Measurements from ENCODE around the gene NAA10.

DNA sequence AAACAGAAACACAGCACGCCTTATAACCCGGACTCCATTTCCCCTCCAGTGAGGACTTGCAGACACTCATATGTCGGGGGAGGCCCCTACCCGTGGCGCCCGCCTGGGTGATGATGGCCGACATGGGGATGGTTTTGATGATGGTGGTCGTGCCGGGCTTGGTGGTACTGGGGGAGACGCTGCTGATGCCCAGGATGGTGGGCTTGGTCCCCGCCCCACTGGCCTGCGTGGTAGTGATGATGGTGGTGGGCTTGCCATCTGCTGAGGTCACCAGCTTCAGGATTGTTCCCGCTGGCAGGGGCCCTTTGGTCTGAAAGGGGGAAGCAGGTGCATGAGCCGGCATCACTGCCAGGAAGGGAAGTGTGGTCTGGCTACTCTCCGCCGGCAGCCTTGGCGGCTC is 22.4 kb upstream of the NAA10 start:
- TF ChIP-seq POLR2A (IDR thresholded peaks at IDR 0.05) (no peak), POLR2AphosphoS5 (IDR thresholded peaks at IDR 0.05) (no peak)
- TF ChIP-seq, protein P1, sequence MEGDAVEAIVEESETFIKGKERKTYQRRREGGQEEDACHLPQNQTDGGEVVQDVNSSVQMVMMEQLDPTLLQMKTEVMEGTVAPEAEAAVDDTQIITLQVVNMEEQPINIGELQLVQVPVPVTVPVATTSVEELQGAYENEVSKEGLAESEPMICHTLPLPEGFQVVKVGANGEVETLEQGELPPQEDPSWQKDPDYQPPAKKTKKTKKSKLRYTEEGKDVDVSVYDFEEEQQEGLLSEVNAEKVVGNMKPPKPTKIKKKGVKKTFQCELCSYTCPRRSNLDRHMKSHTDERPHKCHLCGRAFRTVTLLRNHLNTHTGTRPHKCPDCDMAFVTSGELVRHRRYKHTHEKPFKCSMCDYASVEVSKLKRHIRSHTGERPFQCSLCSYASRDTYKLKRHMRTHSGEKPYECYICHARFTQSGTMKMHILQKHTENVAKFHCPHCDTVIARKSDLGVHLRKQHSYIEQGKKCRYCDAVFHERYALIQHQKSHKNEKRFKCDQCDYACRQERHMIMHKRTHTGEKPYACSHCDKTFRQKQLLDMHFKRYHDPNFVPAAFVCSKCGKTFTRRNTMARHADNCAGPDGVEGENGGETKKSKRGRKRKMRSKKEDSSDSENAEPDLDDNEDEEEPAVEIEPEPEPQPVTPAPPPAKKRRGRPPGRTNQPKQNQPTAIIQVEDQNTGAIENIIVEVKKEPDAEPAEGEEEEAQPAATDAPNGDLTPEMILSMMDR (IDR thresholded peaks at IDR 0.05): no peak

Measured in breast epithelium (tissue), 3 donors.